A549 treated with ZK216348 at 1 μM for 4 hours (cell line): ENCODE results near the gene ZNF486. TPM values are rescaled to one million over a fixed set of nuclear protein-coding genes. Genes with fewer than 3 reads are reported as not detected.

Experiments
- total RNA-seq: library from RNA; stranded (reverse); fragments of 200-300 nt; extraction: Qiagen RNA extraction; gene quantifications from 5 replicates; pipeline ENCODE4 v1.2.3, GENCODE V29; 2022; ENCODE audit warnings: low read depth

Gene ZNF486
- total RNA-seq: not detected in 5 replicates

DNA sequence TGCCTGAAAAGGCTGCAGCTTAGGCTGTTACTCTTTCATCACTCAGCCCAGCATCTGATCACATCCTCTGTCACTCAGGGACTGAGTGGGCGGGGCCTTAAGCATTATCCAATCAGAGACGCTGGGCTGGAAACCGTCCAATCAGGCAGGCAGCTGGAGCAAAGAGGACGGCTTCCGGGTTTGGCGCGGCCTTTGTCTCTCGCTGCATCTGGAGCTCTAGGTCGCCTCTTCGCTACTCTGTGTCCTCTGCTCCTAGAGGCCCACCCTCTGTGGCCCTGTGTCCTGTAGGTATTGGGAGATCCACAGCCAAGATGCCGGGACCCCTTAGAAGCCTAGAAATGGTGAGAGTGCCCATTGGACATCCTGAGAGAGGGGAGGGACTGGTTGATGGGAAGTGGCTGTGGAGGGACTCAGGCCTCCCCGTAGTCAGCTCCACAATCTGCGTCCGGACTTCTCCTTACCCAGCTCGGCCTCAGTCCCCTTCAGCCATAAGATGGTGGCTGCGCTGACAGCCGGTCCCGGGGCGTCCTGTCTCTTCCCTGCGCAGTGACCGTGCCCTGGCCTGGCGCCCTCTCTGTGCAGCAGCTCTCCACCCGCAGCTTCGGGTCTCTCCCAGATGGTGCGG is at the start of gene ZNF486:
Gene ZNF486 (plus strand): TSS at position 195 of the 625 bp plus-strand sequence. CDS start 117 bp downstream, at position 312.

Other genes starting within 250 kb of the ZNF486 start
- not detected in 5 replicates for gene ZNF682, start 127.7 kb upstream of the ZNF486 start, total RNA-seq
- not detected in 5 replicates for gene ZNF90, start 89.2 kb upstream of the ZNF486 start, total RNA-seq